IPS-20b (cell line): ENCODE data around the gene PRDM16.

Source experiments
- H3K27ac ChIP-seq: one replicate; pipeline ENCODE4 v1.5.1; 2013; ENCODE audit warnings: low read length
- H3K27me3 ChIP-seq: 2 replicates; pipeline ENCODE4 v1.6.1; 2013; ENCODE audit warnings: mild to moderate bottlenecking, low read length, inconsistent platforms; ENCODE audit not compliant: insufficient read depth
- H3K36me3 ChIP-seq: 2 replicates; pipeline ENCODE4 v1.6.1; 2013; ENCODE audit warnings: low read depth, mild to moderate bottlenecking, inconsistent platforms, low read length, moderate library complexity; ENCODE audit not compliant: insufficient read depth
- H3K4me1 ChIP-seq: 2 replicates; pipeline ENCODE4 v1.6.1; 2013; ENCODE audit warnings: mild to moderate bottlenecking, control low read depth, inconsistent platforms, low read length, moderate library complexity; ENCODE audit not compliant: insufficient read depth
- H3K4me3 ChIP-seq: 2 replicates; pipeline ENCODE4 v1.5.1; 2013; ENCODE audit warnings: mild to moderate bottlenecking, low read length, inconsistent platforms
- H3K9ac ChIP-seq: 2 replicates; pipeline ENCODE4 v1.6.1; 2013; ENCODE audit warnings: low read depth, mild to moderate bottlenecking, inconsistent platforms, low read length, moderate library complexity
- H3K9me3 ChIP-seq: 2 replicates; pipeline ENCODE4 v1.6.1; 2013; ENCODE audit warnings: mild to moderate bottlenecking, low read depth, low read length, inconsistent platforms; ENCODE audit not compliant: insufficient read depth

The PRDM16 gene

GRCh38 chr1:3292051-3292722, 223.2 kb downstream of the PRDM16 start:
- H3K27ac ChIP-seq, result no peak overlapping the region
- H3K9ac ChIP-seq, result no peak overlapping the region
- no peaks in the 10 kb centered on the region for H3K27me3 ChIP-seq
- no peaks in the 10 kb centered on the region for H3K9me3 ChIP-seq
- H3K36me3 ChIP-seq, result no peaks in the 10 kb centered on the region
- H3K4me1 ChIP-seq, result no peaks in the 10 kb centered on the region
- H3K4me3 ChIP-seq, result no peak overlapping the region

- no peaks in the 10 kb centered on the region for H3K36me3 ChIP-seq
- H3K9me3 ChIP-seq, result no peaks in the 10 kb centered on the region
- H3K4me3 ChIP-seq, result no peak overlapping the region
- H3K4me1 ChIP-seq, result no peaks in the 10 kb centered on the region
- H3K27me3 ChIP-seq, result no peaks in the 10 kb centered on the region
- H3K27ac ChIP-seq, result no peak overlapping the region
- H3K9ac ChIP-seq, result no peak overlapping the region
Measured at GRCh38 chr1:3292868-3293562, 224.0 kb downstream of the PRDM16 start.

GRCh38 chr1:3293563-3294080, 224.6 kb downstream of the PRDM16 start:
- no peaks in the 10 kb centered on the region for H3K27me3 ChIP-seq
- no peaks in the 10 kb centered on the region for H3K4me1 ChIP-seq
- H3K36me3 ChIP-seq, result no peaks in the 10 kb centered on the region
- no peak overlapping the region for H3K27ac ChIP-seq
- H3K9me3 ChIP-seq, result no peaks in the 10 kb centered on the region
- no peak overlapping the region for H3K9ac ChIP-seq
- no peak overlapping the region for H3K4me3 ChIP-seq

GRCh38 chr1:3294450-3294849, 225.4 kb downstream of the PRDM16 start:
- no peak overlapping the region; the same call in 1 of the 2 replicates for H3K9ac ChIP-seq
- no peak overlapping the region for H3K27ac ChIP-seq
- H3K4me1 ChIP-seq, result no peaks in the 10 kb centered on the region
- H3K9me3 ChIP-seq, result no peaks in the 10 kb centered on the region
- H3K36me3 ChIP-seq, result no peaks in the 10 kb centered on the region
- no peak overlapping the region for H3K4me3 ChIP-seq
- no peaks in the 10 kb centered on the region; the same call in 1 of the 2 replicates for H3K27me3 ChIP-seq

GRCh38 chr1:3295846-3296245, 226.8 kb downstream of the PRDM16 start:
- Histone ChIP-seq H3K4me3 (no peak overlapping the region), H3K36me3 (no peaks in the 10 kb centered on the region), H3K9me3 (no peaks in the 10 kb centered on the region), H3K9ac (no peak overlapping the region), H3K4me1 (no peaks in the 10 kb centered on the region), H3K27me3 (no peaks in the 10 kb centered on the region; the same call in 1 of the 2 replicates), H3K27ac (no peak overlapping the region)

GRCh38 chr1:3296326-3296725, 227.3 kb downstream of the PRDM16 start:
- no peak overlapping the region for H3K4me3 ChIP-seq
- H3K9me3 ChIP-seq, result no peaks in the 10 kb centered on the region
- no peak overlapping the region for H3K9ac ChIP-seq
- no peaks in the 10 kb centered on the region for H3K36me3 ChIP-seq
- no peak overlapping the region for H3K27ac ChIP-seq
- H3K27me3 ChIP-seq, result no peaks in the 10 kb centered on the region; the same call in 1 of the 2 replicates
- no peaks in the 10 kb centered on the region for H3K4me1 ChIP-seq

GRCh38 chr1:3296826-3297225, 227.8 kb downstream of the PRDM16 start:
- Histone ChIP-seq H3K9ac (no peak overlapping the region), H3K27me3 (no peaks in the 10 kb centered on the region; the same call in 1 of the 2 replicates), H3K27ac (no peak overlapping the region), H3K36me3 (no peaks in the 10 kb centered on the region), H3K4me1 (no peaks in the 10 kb centered on the region), H3K9me3 (no peaks in the 10 kb centered on the region), H3K4me3 (no peak overlapping the region)

GRCh38 chr1:3297756-3298155, 228.8 kb downstream of the PRDM16 start:
- H3K27ac ChIP-seq, result no peak overlapping the region
- no peaks in the 10 kb centered on the region for H3K4me1 ChIP-seq
- no peak overlapping the region for H3K4me3 ChIP-seq
- H3K9me3 ChIP-seq, result no peaks in the 10 kb centered on the region
- no peaks in the 10 kb centered on the region for H3K36me3 ChIP-seq
- H3K9ac ChIP-seq, result no peak overlapping the region
- no peaks in the 10 kb centered on the region; the same call in 1 of the 2 replicates for H3K27me3 ChIP-seq

GRCh38 chr1:3298197-3298596, 229.2 kb downstream of the PRDM16 start:
- Histone ChIP-seq H3K27me3 (no peaks in the 10 kb centered on the region; the same call in 1 of the 2 replicates), H3K36me3 (no peaks in the 10 kb centered on the region), H3K27ac (no peak overlapping the region), H3K9ac (no peak overlapping the region), H3K9me3 (no peaks in the 10 kb centered on the region), H3K4me1 (no peaks in the 10 kb centered on the region), H3K4me3 (no peak overlapping the region)

GRCh38 chr1:3304246-3304645, 235.2 kb downstream of the PRDM16 start:
- H3K4me1 ChIP-seq, result no peaks in the 10 kb centered on the region
- H3K4me3 ChIP-seq, result no peak overlapping the region
- H3K27me3 ChIP-seq, result no peaks in the 10 kb centered on the region
- H3K9ac ChIP-seq, result no peak overlapping the region
- no peaks in the 10 kb centered on the region for H3K9me3 ChIP-seq
- H3K36me3 ChIP-seq, result no peaks in the 10 kb centered on the region
- no peak overlapping the region for H3K27ac ChIP-seq

GRCh38 chr1:3304692-3305091, 235.7 kb downstream of the PRDM16 start:
- Histone ChIP-seq H3K27me3 (no peaks in the 10 kb centered on the region), H3K9ac (no peak overlapping the region), H3K9me3 (no peaks in the 10 kb centered on the region), H3K4me1 (no peaks in the 10 kb centered on the region), H3K36me3 (no peaks in the 10 kb centered on the region), H3K27ac (no peak overlapping the region), H3K4me3 (no peak overlapping the region)

- Histone ChIP-seq H3K9ac (no peak overlapping the region), H3K27ac (no peak overlapping the region), H3K27me3 (no peaks in the 10 kb centered on the region), H3K4me3 (no peak overlapping the region), H3K36me3 (no peaks in the 10 kb centered on the region), H3K9me3 (no peaks in the 10 kb centered on the region), H3K4me1 (no peaks in the 10 kb centered on the region)
Measured at GRCh38 chr1:3305156-3305555, 236.2 kb downstream of the PRDM16 start.
